ENCODE results near the gene VPS4A.

VPS4A gene

DNA sequence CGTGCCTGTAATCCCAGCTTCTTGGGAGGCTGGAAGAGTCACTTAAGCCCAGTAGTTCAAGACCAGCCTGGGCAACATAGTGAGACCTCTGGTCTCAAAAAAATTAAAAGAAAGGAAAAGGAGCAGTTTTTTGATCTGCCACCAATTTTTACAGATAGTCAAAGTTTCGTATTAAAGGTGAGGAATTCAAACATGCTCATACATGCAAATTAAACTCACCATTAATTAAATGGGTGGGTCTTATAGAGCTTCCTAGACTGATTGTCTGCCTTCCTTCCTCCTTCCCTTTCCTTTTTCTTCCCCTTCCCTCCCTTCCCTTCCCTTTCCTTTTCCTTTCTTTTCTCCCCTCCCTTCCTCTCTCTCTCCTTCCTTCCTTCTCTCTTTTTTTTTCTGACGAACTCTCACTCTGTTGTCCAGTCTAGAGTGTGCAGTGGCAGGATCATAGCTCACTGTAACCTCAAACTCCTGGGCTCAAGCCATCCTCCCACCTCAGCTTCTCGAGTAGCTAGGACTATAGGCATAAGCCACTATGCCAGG, 36.4 kb upstream of the VPS4A start:
- H3F3A ChIP-seq (ENCODE audit: low read depth) = no peaks in the 10 kb centered on the region
- no peaks in the 10 kb centered on the region for H3K79me2 ChIP-seq (ENCODE audit: insufficient read depth, low read length)

DNA sequence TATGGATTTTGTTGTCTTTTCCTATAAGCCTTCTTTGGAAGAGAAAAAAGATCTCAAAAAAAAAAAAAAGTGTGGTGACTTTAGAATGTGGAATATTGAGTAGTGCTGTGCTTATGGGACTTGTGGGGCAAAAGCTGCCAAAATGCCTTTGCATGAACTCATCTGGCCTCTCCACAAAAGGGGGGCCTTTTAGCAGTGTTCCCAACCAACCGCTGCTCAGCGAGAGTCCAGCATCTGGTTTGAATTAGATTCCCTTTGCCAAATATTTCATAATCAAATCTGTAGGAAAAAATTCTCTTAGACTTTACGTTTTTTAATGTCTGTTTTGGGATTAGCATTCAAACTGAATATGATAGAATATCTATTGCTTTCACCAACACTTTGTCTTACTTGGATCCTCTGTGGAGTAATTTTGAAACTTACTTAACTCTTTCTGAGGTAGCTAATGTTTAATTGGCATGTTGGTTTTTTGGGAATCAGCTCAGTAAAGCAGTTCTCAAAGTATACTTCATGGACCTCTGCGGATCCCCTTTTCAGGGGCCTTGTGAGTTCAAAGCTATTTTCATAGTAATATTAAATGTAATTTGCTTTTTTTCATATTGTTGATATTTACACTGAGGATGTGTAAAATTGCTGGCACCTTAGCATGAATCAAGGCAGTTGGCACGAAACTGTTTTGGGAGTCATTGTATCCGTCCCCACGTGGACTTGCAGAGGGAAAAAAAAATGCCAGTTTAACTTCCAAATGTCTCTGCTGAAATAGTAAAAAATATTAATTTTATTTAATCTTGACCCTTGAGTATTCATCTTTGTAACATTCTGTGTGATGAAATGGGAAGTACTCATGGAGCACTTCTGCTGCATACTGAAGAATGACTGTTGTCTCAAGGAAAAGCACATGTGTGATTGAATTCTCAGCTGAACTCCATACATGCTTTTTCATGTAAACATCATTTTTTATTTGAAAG, 34.7 kb upstream of the VPS4A start:
- no peak for TF ChIP-seq EZH2phosphoT487 (IDR thresholded peaks at IDR 0.05; ENCODE audit: borderline replicate concordance)
- TF ChIP-seq, protein P1, sequence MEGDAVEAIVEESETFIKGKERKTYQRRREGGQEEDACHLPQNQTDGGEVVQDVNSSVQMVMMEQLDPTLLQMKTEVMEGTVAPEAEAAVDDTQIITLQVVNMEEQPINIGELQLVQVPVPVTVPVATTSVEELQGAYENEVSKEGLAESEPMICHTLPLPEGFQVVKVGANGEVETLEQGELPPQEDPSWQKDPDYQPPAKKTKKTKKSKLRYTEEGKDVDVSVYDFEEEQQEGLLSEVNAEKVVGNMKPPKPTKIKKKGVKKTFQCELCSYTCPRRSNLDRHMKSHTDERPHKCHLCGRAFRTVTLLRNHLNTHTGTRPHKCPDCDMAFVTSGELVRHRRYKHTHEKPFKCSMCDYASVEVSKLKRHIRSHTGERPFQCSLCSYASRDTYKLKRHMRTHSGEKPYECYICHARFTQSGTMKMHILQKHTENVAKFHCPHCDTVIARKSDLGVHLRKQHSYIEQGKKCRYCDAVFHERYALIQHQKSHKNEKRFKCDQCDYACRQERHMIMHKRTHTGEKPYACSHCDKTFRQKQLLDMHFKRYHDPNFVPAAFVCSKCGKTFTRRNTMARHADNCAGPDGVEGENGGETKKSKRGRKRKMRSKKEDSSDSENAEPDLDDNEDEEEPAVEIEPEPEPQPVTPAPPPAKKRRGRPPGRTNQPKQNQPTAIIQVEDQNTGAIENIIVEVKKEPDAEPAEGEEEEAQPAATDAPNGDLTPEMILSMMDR (conservative IDR thresholded peaks at IDR 0.05; ENCODE audit: low read length) = no peak
- H3K9me3 ChIP-seq (ENCODE audit: insufficient read depth, low read depth, low read length) = no peaks in the 10 kb centered on the region
- no peaks in the 10 kb centered on the region for H3K79me2 ChIP-seq (ENCODE audit: insufficient read depth, low read length)
- H3K36me3 ChIP-seq (ENCODE audit: insufficient read depth, low read length) = peaks cover 5% of the 10 kb centered on the region; the same call in 1 of the 2 replicates
- H3K9me2 ChIP-seq (replicated peaks; ENCODE audit: low read depth, low read length) = no peaks in the 10 kb centered on the region
- H3K9ac ChIP-seq (ENCODE audit: low read depth, low read length, poor library complexity, severe bottlenecking) = no peak overlapping the region
- H3F3A ChIP-seq (ENCODE audit: low read depth) = no peaks in the 10 kb centered on the region
- H3K4me2 ChIP-seq (ENCODE audit: low read depth, low read length, poor library complexity, severe bottlenecking) = no peak overlapping the region
- no peaks in the 10 kb centered on the region for H4K20me1 ChIP-seq (ENCODE audit: insufficient read depth, low read length, poor library complexity, severe bottlenecking)
- H3K4me3 ChIP-seq (ENCODE audit: low read length, poor library complexity, severe bottlenecking) = no peak overlapping the region
- H2AFZ ChIP-seq (ENCODE audit: low read length) = no peak overlapping the region
- no peaks in the 10 kb centered on the region for H3K4me1 ChIP-seq (ENCODE audit: insufficient read depth, low read length, poor library complexity, severe bottlenecking)
- no peaks in the 10 kb centered on the region for H3K27me3 ChIP-seq (ENCODE audit: insufficient read depth, low read length, poor library complexity, severe bottlenecking)

More for the DNA sequence above, 36.4 kb upstream of the VPS4A start:
- H3K36me3 ChIP-seq (ENCODE audit: insufficient read depth, low read length) = peaks cover 5% of the 10 kb centered on the region; the same call in 1 of the 2 replicates
- no peaks in the 10 kb centered on the region for H3K9me2 ChIP-seq (replicated peaks; ENCODE audit: low read depth, low read length)
- no peaks in the 10 kb centered on the region for H3K9me3 ChIP-seq (ENCODE audit: insufficient read depth, low read depth, low read length)
- no peak overlapping the region for H3K4me2 ChIP-seq (ENCODE audit: low read depth, low read length, poor library complexity, severe bottlenecking)
- H3K4me1 ChIP-seq (ENCODE audit: insufficient read depth, low read length, poor library complexity, severe bottlenecking) = peaks cover 12% of the 10 kb centered on the region
- TF ChIP-seq, protein P1 (conservative IDR thresholded peaks at IDR 0.05; ENCODE audit: low read length) = no peak
- no peak for TF ChIP-seq EZH2phosphoT487 (IDR thresholded peaks at IDR 0.05; ENCODE audit: borderline replicate concordance)
- no peak overlapping the region for H2AFZ ChIP-seq (ENCODE audit: low read length)
- H4K20me1 ChIP-seq (ENCODE audit: insufficient read depth, low read length, poor library complexity, severe bottlenecking) = no peaks in the 10 kb centered on the region
- H3K9ac ChIP-seq (ENCODE audit: low read depth, low read length, poor library complexity, severe bottlenecking) = no peak overlapping the region
- no peak overlapping the region for H3K4me3 ChIP-seq (ENCODE audit: low read length, poor library complexity, severe bottlenecking)
- no peaks in the 10 kb centered on the region for H3K27me3 ChIP-seq (ENCODE audit: insufficient read depth, low read length, poor library complexity, severe bottlenecking)

GRCh38 chr16:69277413-69277812, 33.7 kb upstream of the VPS4A start:
- Histone ChIP-seq H3K4me1 (ENCODE audit: insufficient read depth, low read length, poor library complexity, severe bottlenecking) (no peaks in the 10 kb centered on the region), H3K9me2 (replicated peaks; ENCODE audit: low read depth, low read length) (no peaks in the 10 kb centered on the region), H3K4me3 (ENCODE audit: low read length, poor library complexity, severe bottlenecking) (no peak overlapping the region), H3K9ac (ENCODE audit: low read depth, low read length, poor library complexity, severe bottlenecking) (no peak overlapping the region), H3K9me3 (ENCODE audit: insufficient read depth, low read depth, low read length) (no peaks in the 10 kb centered on the region), H3K79me2 (ENCODE audit: insufficient read depth, low read length) (no peaks in the 10 kb centered on the region), H2AFZ (ENCODE audit: low read length) (no peak overlapping the region), H3K4me2 (ENCODE audit: low read depth, low read length, poor library complexity, severe bottlenecking) (no peak overlapping the region), H4K20me1 (ENCODE audit: insufficient read depth, low read length, poor library complexity, severe bottlenecking) (no peaks in the 10 kb centered on the region), H3F3A (ENCODE audit: low read depth) (no peaks in the 10 kb centered on the region), H3K36me3 (ENCODE audit: insufficient read depth, low read length) (peaks cover under 1% of the 10 kb centered on the region; the same call in 1 of the 2 replicates), H3K27me3 (ENCODE audit: insufficient read depth, low read length, poor library complexity, severe bottlenecking) (no peaks in the 10 kb centered on the region)
- TF ChIP-seq, protein P1 (conservative IDR thresholded peaks at IDR 0.05; ENCODE audit: low read length) = no peak
- no peak for TF ChIP-seq EZH2phosphoT487 (IDR thresholded peaks at IDR 0.05; ENCODE audit: borderline replicate concordance)

Measured in Loucy (cell line).